ENCODE results near the gene VRK1.

Gene VRK1

GRCh38 chr14:96902004-96902403 lies 104.8 kb downstream of the VRK1 start:
- no peaks in the 10 kb centered on the region for H4K20me1 ChIP-seq (ENCODE audit: control insufficient read depth, insufficient read depth, low read depth, low read length)
- no peaks in the 10 kb centered on the region for H3K27me3 ChIP-seq (ENCODE audit: control insufficient read depth, low read length)
- no peaks in the 10 kb centered on the region for H3F3A ChIP-seq (ENCODE audit: control insufficient read depth, insufficient read depth)
- no peak overlapping the region for H3K4me3 ChIP-seq (ENCODE audit: low read length)
- no peaks in the 10 kb centered on the region for H3K9me2 ChIP-seq (replicated peaks; ENCODE audit: control insufficient read depth, low read length)
- H3K79me2 ChIP-seq (ENCODE audit: control insufficient read depth, low read length), result no peaks in the 10 kb centered on the region
- H3K9me3 ChIP-seq (ENCODE audit: control insufficient read depth, insufficient read depth, low read length), result no peaks in the 10 kb centered on the region
- H3K4me1 ChIP-seq (ENCODE audit: control insufficient read depth, low read length), result peaks cover 19% of the 10 kb centered on the region
- no peak overlapping the region for H3K4me2 ChIP-seq (ENCODE audit: low read length)
- no peak overlapping the region for H3K27ac ChIP-seq (ENCODE audit: low read depth, low read length)
- no peaks in the 10 kb centered on the region for H3K36me3 ChIP-seq (ENCODE audit: control insufficient read depth, low read length)
- TF ChIP-seq CTCF (IDR thresholded peaks at IDR 0.05; ENCODE audit: low read depth, low read length, poor library complexity, severe bottlenecking) (no peak), EZH2phosphoT487 (IDR thresholded peaks at IDR 0.05; ENCODE audit: borderline replicate concordance, low read length) (no peak)

GRCh38 chr14:96903444-96904023 lies 106.4 kb downstream of the VRK1 start:
- Histone ChIP-seq H3K79me2 (ENCODE audit: control insufficient read depth, low read length) (no peaks in the 10 kb centered on the region), H3K36me3 (ENCODE audit: control insufficient read depth, low read length) (no peaks in the 10 kb centered on the region), H4K20me1 (ENCODE audit: control insufficient read depth, insufficient read depth, low read depth, low read length) (no peaks in the 10 kb centered on the region), H3F3A (ENCODE audit: control insufficient read depth, insufficient read depth) (no peaks in the 10 kb centered on the region), H3K4me3 (ENCODE audit: low read length) (no peak overlapping the region), H3K27ac (ENCODE audit: low read depth, low read length) (no peak overlapping the region), H3K4me1 (ENCODE audit: control insufficient read depth, low read length) (peaks cover 19% of the 10 kb centered on the region), H3K27me3 (ENCODE audit: control insufficient read depth, low read length) (no peaks in the 10 kb centered on the region), H3K4me2 (ENCODE audit: low read length) (no peak overlapping the region), H3K9me2 (replicated peaks; ENCODE audit: control insufficient read depth, low read length) (no peaks in the 10 kb centered on the region), H3K9me3 (ENCODE audit: control insufficient read depth, insufficient read depth, low read length) (no peaks in the 10 kb centered on the region)
- no peak for TF ChIP-seq CTCF (IDR thresholded peaks at IDR 0.05; ENCODE audit: low read depth, low read length, poor library complexity, severe bottlenecking)
- no peak for TF ChIP-seq EZH2phosphoT487 (IDR thresholded peaks at IDR 0.05; ENCODE audit: borderline replicate concordance, low read length)

- H3K9me3 ChIP-seq (ENCODE audit: control insufficient read depth, insufficient read depth, low read length), result peaks cover 2% of the 10 kb centered on the region; the same call in 1 of the 2 replicates
- no peaks in the 10 kb centered on the region for H3F3A ChIP-seq (ENCODE audit: control insufficient read depth, insufficient read depth)
- H3K4me2 ChIP-seq (ENCODE audit: low read length), result no peak overlapping the region
- peaks cover 19% of the 10 kb centered on the region for H3K4me1 ChIP-seq (ENCODE audit: control insufficient read depth, low read length)
- no peaks in the 10 kb centered on the region for H3K36me3 ChIP-seq (ENCODE audit: control insufficient read depth, low read length)
- no peaks in the 10 kb centered on the region for H3K9me2 ChIP-seq (replicated peaks; ENCODE audit: control insufficient read depth, low read length)
- no peak for TF ChIP-seq CTCF (IDR thresholded peaks at IDR 0.05; ENCODE audit: low read depth, low read length, poor library complexity, severe bottlenecking)
- no peak for TF ChIP-seq EZH2phosphoT487 (IDR thresholded peaks at IDR 0.05; ENCODE audit: borderline replicate concordance, low read length)
- no peak overlapping the region for H3K4me3 ChIP-seq (ENCODE audit: low read length)
- no peaks in the 10 kb centered on the region for H4K20me1 ChIP-seq (ENCODE audit: control insufficient read depth, insufficient read depth, low read depth, low read length)
- no peak overlapping the region for H3K27ac ChIP-seq (ENCODE audit: low read depth, low read length)
- H3K27me3 ChIP-seq (ENCODE audit: control insufficient read depth, low read length), result no peaks in the 10 kb centered on the region
- H3K79me2 ChIP-seq (ENCODE audit: control insufficient read depth, low read length), result no peaks in the 10 kb centered on the region
Observed at GRCh38 chr14:96904201-96904600, 107.0 kb downstream of the VRK1 start.
